Measurements from ENCODE around the gene ZNF292.
"Not testable (repeated sequence)": the region's sequence is repeated elsewhere in the genome, so short reads cannot be mapped to it uniquely, and the experiment has no call there.

The ZNF292 gene

GRCh38 chr6:87297119-87297518 is 141.8 kb downstream of the ZNF292 start:
- Histone ChIP-seq H3K4me3 (ENCODE audit: low read length) (no peak overlapping the region), H3K36me3 (replicated peaks; ENCODE audit: low read depth, low read length) (no peaks in the 10 kb centered on the region), H3K79me2 (ENCODE audit: low read length) (no peaks in the 10 kb centered on the region), H3K4me1 (ENCODE audit: low read length) (no peaks in the 10 kb centered on the region), H3K9ac (ENCODE audit: low read length) (no peak overlapping the region), H3K4me2 (ENCODE audit: low read length) (no peak overlapping the region), H2AFZ (ENCODE audit: low read depth, low read length) (no peak overlapping the region), H3K9me3 (ENCODE audit: insufficient read depth, low read length) (no peaks in the 10 kb centered on the region), H4K20me1 (ENCODE audit: insufficient read depth, low read length) (no peaks in the 10 kb centered on the region), H3K27me3 (ENCODE audit: low read depth, low read length) (no peaks in the 10 kb centered on the region), H3K27ac (ENCODE audit: low read length) (no peak overlapping the region)
- TF ChIP-seq, protein P1, sequence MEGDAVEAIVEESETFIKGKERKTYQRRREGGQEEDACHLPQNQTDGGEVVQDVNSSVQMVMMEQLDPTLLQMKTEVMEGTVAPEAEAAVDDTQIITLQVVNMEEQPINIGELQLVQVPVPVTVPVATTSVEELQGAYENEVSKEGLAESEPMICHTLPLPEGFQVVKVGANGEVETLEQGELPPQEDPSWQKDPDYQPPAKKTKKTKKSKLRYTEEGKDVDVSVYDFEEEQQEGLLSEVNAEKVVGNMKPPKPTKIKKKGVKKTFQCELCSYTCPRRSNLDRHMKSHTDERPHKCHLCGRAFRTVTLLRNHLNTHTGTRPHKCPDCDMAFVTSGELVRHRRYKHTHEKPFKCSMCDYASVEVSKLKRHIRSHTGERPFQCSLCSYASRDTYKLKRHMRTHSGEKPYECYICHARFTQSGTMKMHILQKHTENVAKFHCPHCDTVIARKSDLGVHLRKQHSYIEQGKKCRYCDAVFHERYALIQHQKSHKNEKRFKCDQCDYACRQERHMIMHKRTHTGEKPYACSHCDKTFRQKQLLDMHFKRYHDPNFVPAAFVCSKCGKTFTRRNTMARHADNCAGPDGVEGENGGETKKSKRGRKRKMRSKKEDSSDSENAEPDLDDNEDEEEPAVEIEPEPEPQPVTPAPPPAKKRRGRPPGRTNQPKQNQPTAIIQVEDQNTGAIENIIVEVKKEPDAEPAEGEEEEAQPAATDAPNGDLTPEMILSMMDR (IDR thresholded peaks at IDR 0.05; ENCODE audit: low read depth, low read length), result no peak
- no peak for TF ChIP-seq EZH2phosphoT487 (IDR thresholded peaks at IDR 0.05; ENCODE audit: low read depth)

DNA sequence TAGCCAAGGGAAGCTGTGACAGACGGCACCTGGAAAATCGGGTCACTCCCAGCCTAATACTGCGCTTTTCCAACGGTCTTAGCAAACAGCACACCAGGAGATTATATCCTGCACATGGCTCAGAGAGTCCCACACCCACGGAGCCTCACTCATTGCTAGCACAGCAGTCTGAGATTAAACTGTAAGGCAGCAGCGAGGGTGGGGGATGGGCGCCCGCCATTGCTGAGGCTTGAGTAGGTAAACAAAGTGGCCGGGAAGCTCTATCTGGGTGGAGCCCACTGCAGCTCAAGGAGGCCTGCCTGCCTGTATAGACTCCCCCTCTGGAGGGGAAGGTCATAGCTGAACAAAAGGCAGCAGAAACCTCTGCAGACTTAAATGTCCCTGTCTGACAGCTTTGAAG is 145.9 kb downstream of the ZNF292 start:
- not testable (repeated sequence) for H3K79me2 ChIP-seq (ENCODE audit: low read length); H2AFZ ChIP-seq (ENCODE audit: low read depth, low read length); H4K20me1 ChIP-seq (ENCODE audit: insufficient read depth, low read length); H3K4me3 ChIP-seq (ENCODE audit: low read length); H3K9ac ChIP-seq (ENCODE audit: low read length); H3K4me2 ChIP-seq (ENCODE audit: low read length); H3K9me3 ChIP-seq (ENCODE audit: insufficient read depth, low read length); H3K4me1 ChIP-seq (ENCODE audit: low read length); H3K27ac ChIP-seq (ENCODE audit: low read length); H3K27me3 ChIP-seq (ENCODE audit: low read depth, low read length); H3K36me3 ChIP-seq (replicated peaks; ENCODE audit: low read depth, low read length)

GRCh38 chr6:87308970-87309369 is 153.6 kb downstream of the ZNF292 start:
- no peaks in the 10 kb centered on the region for H3K79me2 ChIP-seq (ENCODE audit: low read length)
- H3K4me1 ChIP-seq (ENCODE audit: low read length), result no peaks in the 10 kb centered on the region
- no peaks in the 10 kb centered on the region for H3K9me3 ChIP-seq (ENCODE audit: insufficient read depth, low read length)
- no peak overlapping the region for H3K4me2 ChIP-seq (ENCODE audit: low read length)
- H3K27ac ChIP-seq (ENCODE audit: low read length), result no peak overlapping the region
- H4K20me1 ChIP-seq (ENCODE audit: insufficient read depth, low read length), result no peaks in the 10 kb centered on the region
- no peak overlapping the region for H3K4me3 ChIP-seq (ENCODE audit: low read length)
- H3K36me3 ChIP-seq (replicated peaks; ENCODE audit: low read depth, low read length), result no peaks in the 10 kb centered on the region
- TF ChIP-seq, protein P1 (IDR thresholded peaks at IDR 0.05; ENCODE audit: low read depth, low read length), result no peak
- no peak for TF ChIP-seq EZH2phosphoT487 (IDR thresholded peaks at IDR 0.05; ENCODE audit: low read depth)
- H2AFZ ChIP-seq (ENCODE audit: low read depth, low read length), result no peak overlapping the region
- H3K9ac ChIP-seq (ENCODE audit: low read length), result no peak overlapping the region
- H3K27me3 ChIP-seq (ENCODE audit: low read depth, low read length), result no peaks in the 10 kb centered on the region

- H3K9me3 ChIP-seq (ENCODE audit: insufficient read depth, low read length), result no peaks in the 10 kb centered on the region
- H3K4me2 ChIP-seq (ENCODE audit: low read length), result no peak overlapping the region
- H3K4me3 ChIP-seq (ENCODE audit: low read length), result no peak overlapping the region
- no peaks in the 10 kb centered on the region for H3K4me1 ChIP-seq (ENCODE audit: low read length)
- H2AFZ ChIP-seq (ENCODE audit: low read depth, low read length), result no peak overlapping the region
- no peak overlapping the region for H3K9ac ChIP-seq (ENCODE audit: low read length)
- no peaks in the 10 kb centered on the region for H3K79me2 ChIP-seq (ENCODE audit: low read length)
- no peaks in the 10 kb centered on the region for H4K20me1 ChIP-seq (ENCODE audit: insufficient read depth, low read length)
- TF ChIP-seq, protein P1 (IDR thresholded peaks at IDR 0.05; ENCODE audit: low read depth, low read length), result no peak
- TF ChIP-seq EZH2phosphoT487 (IDR thresholded peaks at IDR 0.05; ENCODE audit: low read depth), result no peak
- no peaks in the 10 kb centered on the region for H3K27me3 ChIP-seq (ENCODE audit: low read depth, low read length)
- no peaks in the 10 kb centered on the region for H3K36me3 ChIP-seq (replicated peaks; ENCODE audit: low read depth, low read length)
- no peak overlapping the region for H3K27ac ChIP-seq (ENCODE audit: low read length)
These were observed 157.5 kb downstream of the ZNF292 start for GRCh38 chr6:87312860-87313259.

All from OCI-LY3 (cell line).